ENCODE data around the gene PNPLA4.

PNPLA4 gene, protein sequence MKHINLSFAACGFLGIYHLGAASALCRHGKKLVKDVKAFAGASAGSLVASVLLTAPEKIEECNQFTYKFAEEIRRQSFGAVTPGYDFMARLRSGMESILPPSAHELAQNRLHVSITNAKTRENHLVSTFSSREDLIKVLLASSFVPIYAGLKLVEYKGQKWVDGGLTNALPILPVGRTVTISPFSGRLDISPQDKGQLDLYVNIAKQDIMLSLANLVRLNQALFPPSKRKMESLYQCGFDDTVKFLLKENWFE

DNA sequence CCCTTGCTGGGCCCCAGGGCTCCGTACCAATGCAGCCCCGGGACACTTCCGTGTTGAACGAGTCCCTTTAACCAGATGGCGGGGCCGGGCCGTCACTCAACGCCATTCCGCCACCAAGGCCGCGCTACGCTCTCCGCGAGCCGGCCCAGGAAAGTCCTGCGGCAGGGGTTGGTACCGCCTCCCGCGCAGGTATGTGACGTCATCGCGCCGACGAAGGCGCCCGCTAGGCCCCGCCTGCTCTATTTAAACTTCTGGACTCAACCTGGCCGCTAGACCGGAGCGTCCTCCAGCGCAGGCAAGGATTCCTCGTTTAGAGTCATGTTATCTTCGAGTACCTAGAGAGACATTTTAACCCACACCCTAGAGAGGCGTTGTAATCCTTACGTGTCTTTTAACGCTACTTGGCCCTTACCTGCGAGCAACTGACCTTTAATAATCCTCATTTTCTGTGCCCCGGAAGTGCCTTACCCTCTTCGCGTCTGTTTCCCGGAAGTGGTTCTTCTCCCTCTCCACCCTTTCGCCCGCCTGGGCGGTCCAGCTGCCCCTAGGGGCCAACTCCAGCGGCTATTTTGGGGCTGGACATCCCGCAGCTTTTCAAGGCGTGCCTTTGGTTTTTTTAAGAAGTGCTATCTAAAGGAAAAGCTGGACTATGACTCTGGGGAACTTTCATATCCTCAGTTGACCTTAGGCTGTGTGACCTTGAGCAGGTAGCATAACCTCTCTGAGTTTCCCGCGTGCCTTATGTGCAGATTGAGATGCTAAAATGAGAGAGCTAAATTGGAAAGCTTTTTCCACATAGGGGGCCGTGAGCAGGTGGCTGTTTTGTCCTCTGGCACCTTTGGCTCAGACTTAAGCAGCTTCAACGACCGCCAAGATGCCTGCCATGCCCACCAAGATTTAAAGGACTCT lies at the start of gene PNPLA4:
PNPLA4 (minus strand) TSS at position 155 of the 909 bp plus-strand sequence. CDS start 1,294 bp downstream, outside the sequence.
- peak; percentile 40 for DNase-seq (ENCODE audit: low spot score)

DNA sequence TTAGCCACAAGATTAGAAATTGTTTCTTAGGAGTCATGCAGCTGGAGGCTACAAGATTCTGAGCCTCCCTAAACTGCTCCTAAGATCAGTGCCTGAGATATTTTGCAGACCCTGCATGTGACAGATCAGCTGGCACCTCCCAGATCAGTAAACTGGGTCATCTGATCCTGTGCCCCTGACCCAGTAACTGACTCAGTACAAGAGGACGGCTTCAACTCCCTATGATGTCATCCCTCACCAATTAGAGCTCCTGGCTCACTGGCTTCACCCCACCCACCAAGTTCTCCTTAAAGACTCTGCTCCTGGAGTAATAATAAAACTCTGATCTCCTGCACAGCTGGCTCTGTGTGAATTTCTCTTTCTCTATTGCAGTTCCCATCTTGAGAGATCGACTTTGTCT lies 45.4 kb upstream of the PNPLA4 start:
- no peak for DNase-seq (ENCODE audit: low spot score)

DNA sequence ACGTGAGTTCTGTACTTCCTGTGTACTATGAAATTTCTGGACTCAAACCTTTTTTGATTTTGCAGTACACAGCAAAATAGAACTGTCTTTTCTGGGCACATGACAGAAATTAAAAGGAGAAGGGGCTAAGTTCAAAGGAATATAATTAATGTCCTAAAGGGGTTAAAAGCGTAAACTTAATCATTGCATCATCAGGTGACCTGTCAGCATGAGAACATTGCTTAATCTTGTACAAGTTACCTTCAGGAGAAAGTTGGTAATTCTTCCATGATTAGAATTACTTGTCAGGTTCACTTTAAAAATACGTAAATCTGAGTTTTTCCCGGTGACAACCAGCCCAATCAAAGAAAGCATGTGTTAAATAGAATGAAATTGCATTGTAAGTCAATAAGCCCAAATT lies 43.2 kb upstream of the PNPLA4 start:
- no peak for DNase-seq (ENCODE audit: low spot score)

DNA sequence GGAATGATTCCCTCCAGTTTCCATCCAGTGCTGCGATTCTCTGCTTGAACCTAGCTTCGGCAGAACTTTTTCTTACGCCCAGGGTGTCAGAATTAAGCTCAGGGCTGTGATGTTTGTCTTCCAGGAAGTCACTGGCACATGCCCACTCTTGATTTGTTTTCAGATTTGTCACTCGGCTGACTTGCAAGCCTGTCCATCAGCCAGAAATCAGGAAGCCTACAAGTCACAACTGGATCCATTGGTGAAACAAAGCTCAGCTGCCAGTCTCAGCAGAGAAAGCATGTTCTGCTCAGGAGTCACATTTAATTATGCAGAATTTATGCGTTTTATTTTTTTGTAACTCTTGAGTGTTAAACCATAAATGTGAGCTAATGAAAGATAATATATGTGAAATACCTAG lies 38.2 kb upstream of the PNPLA4 start:
- no peak for DNase-seq (ENCODE audit: low spot score)

DNA sequence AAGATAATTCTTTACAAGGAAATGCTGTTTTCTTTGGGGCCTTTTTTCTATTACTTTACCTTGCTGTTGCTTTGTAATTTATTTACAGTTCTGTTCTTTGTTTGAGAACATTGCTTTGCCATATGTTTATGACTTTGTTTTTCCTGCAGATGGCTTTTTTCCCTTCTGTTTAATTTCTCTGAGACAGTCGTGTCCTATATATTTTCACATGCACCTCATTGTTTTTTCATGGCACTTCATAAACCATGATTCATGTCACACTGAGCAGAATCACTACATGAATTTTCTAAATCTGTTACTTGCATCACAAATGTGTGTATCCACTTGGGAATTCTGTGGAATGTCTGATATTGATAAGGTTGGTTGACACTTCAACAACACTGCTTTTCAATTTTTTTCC lies 33.0 kb upstream of the PNPLA4 start:
- DNase-seq (ENCODE audit: low spot score) = no peak

DNA sequence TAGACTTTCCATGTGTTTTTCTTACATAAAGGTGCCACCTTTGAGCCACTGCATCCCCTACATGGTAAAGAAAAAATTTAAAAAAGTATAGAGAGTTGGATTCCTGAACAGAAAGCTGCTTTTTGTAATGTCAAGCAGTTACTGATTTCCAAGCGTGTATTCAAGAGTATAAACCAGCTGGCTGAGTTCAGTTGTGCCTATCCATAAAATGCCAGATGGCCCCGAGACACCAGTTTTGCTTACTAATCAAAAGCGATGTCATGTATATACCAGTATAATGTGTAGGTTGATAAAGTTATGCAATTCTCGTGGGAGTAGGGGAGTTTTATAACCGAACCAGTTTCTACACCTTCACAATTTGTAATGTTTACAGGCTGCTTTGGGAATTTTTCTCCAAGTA lies 26.2 kb upstream of the PNPLA4 start:
- no peak for DNase-seq (ENCODE audit: low spot score)

DNA sequence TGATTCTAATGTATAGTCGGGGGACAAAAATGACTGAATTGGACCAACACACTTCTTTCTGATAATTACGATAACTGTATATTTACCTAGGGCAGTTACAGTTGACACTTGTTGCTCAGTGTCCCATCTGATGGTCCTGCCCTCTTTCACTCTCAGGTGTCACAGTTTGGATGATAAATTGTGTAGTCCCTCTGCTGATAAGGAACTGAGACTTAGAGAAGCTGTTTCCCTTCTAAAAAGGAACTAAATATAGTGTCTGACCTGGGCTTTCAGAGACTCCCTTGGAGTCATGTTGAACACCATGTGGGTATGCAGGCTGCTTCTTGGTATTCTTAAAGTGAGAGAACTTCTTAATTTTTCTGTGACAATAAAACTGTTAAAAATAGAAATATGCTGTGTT lies 23.7 kb upstream of the PNPLA4 start:
- no peak for DNase-seq (ENCODE audit: low spot score)

DNA sequence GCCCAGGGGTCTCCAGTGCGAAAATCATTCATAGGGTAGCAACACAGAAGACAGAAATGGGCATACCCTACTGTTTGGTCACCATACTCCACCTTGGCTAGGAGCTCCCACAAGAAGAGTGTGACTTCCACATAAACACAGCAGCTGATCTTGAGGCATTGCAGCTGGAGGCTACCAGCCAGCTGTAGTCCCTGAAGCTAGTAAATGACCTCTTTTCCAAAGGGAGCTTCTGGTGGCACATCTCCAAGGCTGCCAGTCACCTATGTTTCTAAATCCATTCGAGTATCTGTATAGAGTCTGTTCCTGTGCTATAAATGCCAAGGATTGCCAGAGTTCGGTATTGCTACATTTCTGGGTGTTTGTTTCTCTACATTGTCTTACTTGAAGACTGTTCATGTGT lies 21.3 kb upstream of the PNPLA4 start:
- no peak for DNase-seq (ENCODE audit: low spot score)

DNA sequence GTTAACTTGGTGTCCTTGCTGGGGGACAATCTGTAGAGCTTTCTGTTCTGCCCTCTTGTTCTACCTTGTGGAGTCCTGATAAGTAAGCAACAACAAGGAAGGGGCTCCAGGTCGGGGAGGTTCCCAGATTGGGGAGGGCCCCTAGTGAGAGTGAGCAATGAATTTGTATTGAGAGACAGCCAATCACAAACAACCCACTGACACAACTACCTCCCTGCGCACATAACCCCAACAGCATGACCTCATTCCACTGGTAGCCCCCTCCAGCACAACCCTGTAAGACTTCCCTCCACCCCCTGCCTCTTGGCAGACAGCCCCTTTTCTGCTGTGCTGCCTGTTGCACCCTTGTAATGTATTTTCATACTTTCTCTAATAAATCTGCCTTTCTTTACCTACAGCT lies 19.7 kb upstream of the PNPLA4 start:
- no peak for DNase-seq (ENCODE audit: low spot score)

DNA sequence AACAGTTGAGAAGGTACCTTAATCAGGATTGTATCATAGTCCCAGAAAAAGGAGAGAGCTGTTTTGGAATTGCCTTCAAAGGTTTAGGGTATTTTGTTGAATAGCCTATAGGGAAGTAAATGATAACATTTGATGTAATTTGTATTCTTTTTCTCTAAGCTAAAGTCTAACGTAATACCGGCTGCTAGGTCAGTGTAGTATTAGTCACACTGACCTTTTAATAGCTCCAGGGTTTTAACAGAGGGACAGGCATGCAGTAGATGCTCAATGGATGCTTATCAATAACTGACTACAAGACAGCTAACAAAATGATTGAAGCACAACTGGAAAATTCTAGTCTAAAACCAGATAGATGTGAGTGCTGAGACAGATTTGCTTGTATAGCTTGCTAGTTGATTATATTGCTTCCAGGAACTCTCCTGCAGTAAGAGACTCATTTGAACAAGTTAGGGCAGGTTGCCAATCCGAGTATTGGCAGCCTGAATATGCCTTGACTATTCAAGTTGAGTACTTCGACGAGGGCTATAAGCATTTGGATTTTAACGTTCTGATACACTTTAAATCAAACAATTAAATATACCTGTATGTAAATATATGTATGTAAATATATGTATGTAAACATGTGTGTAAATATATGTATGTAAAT lies 16.5 kb upstream of the PNPLA4 start:
- no peak for DNase-seq (ENCODE audit: low spot score)

DNA sequence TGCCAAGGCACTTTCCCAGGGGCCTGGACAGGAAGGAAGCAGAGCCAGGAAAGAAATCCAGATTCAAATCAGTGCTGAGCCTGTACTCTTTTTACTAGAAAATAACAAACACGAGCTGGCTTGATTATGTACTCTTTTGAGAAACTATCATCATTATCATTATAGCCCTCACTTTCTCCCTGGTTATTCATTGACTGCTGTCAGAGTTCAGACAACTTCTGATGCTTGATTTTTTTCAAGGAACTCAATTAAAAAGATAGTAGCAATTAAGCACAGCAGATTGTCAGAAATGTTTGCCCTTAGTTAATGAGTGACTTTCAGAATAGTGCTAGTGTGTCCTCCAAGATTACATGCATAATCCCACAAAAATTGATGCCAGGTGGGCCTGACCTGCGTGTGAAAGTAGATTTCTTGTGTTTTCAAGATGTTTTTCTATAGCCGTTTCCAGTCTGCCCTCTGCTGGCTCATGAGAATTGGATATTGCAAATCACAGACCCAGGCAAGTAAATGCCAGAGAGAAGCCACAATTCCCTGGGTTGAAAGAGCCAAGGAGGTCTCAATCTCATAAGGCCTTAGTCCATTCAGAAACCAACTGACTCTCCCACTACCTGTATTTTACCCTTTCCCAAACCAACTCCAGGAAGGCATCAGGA lies 14.3 kb upstream of the PNPLA4 start:
- peak; percentile 17 for DNase-seq (ENCODE audit: low spot score)

DNA sequence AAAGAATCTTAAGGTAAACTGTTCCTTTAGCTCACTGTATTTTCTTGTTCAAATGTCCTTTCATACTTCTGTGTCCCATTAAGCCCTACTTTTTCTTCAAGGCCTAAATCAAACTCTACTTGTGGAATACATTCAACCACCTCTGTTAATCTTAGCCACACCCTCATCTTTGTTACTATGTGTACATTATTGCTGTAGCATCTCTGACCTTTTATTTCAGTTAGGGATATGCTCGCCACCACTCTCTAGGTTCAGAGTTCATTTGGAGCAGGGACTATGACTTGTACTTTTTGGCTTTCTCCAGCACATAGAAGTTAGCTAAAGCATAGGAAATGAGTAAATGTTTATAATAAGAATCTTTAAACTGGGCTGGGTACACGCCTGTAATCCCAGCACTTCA lies 6.8 kb upstream of the PNPLA4 start:
- DNase-seq (ENCODE audit: low spot score) = no peak

DNA sequence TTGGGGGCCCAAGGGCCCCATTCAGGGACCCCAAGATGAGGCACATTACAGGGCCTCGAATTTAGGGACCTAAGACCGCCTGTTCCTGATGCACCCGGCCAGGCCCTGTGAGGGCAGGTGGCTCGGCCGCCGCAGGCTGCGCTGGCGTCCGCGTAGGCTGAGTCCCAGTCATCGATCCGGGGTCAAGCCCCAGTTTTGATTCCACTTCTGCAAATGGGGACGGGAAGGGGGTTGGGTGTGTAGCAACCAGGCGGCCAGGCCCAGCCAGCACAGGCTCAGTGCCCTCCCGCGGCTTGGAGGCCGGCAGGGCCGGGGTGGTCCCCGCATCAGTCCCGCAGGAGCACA lies 327 bp downstream of the PNPLA4 start:
- DNase-seq (ENCODE audit: low spot score) = peak; percentile 2

DNA sequence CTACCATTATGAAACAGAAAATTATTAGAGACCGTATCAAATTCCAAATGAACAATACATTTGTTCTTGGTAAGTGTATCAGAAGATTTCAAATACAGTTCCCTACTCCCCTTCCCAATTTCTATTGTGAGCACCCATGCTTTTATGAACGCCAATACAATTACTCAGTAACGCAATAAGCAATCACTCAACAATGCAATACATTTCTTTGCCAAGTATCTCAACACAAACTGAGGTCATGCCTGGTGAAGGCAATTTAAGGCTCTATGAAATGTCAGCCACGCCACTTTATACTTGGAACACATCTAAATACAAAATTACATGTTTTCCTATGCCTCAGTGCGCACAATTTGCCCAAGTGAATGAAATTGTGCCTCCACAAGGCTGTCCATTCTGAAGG lies 712 bp downstream of the PNPLA4 start:
- no peak for DNase-seq (ENCODE audit: low spot score)

DNA sequence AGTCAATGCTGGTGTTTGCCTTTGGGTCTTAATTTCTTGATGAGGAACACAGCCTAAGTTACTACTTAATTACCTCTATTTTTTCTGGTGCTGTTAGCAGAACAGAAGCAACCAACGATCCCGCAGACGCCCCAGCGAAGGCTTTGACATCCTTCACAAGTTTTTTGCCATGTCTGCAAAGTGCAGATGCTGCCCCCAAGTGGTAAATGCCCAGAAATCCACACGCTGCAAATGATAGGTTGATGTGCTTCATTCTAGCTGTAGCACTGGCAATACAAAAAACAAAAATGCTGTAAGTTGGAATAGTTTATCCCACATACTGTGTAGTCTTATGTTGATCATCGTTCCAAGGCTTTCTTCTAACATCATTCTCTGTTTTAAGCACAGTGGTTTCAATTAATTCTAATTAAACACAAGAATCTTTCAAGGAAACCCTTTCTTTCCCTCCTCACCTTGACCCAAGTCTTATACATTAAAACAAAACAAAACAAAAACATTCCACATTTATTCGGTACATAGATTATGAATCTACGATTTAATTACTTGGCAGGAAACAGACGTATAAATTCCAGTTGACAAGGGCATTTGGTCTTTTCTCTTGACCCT lies 1.2 kb downstream of the PNPLA4 start:
- DNase-seq (ENCODE audit: low spot score) = peak; percentile 42

DNA sequence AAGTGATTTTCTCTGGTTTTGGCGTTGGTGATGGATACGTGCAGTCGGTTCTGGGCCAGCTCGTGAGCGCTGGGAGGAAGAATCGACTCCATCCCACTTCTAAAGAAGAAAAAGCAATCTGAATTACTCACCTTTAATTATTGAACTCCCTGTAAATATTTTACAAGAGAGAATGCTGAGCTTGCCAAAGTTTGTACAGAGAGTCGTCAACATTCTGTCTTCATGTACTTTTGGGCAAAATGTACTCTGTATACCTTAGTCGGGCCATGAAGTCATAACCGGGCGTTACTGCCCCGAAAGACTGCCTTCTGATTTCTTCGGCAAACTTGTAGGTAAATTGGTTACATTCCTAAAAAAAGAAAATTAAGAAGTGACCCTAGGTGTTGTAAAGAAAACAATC lies 5.5 kb downstream of the PNPLA4 start:
- no peak for DNase-seq (ENCODE audit: low spot score)

DNA sequence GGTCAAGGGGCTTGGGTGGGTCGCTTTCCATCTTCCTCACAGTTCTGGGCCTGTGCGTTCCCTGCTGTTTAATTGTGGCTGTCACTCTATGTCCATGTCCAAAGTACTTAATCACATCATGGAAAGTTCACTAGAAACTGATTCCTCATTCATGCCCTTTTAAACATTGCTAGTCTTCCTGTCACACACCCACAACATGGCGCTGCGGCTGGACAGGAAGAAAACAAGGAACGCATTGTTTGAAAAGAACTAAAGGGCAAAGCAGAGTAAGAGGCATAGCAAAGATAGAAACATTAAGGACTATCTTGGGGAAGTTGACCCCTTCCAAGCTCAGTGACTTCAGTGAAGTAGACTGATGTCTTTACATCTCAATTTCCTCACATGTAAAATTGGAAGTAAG lies 18.4 kb downstream of the PNPLA4 start:
- DNase-seq (ENCODE audit: low spot score) = no peak

DNA sequence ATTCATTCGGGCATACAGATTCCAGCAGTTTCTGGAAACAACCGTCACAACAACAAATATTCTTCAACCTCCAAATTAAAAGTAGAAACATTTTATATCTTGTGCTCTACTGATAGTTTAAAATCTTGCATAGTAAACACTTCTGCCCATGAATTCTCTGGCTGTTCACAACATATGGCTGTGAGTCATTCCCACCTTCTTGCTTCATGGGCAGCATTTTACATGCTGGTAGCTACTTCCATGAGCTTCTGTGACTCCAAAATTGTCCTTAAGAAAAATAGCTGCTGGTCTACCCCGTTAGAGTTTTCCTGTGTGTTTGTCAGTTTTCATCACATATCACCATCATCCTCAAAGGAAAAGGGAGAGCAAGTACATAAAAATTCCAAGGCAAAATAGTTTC lies 22.7 kb downstream of the PNPLA4 start:
- no peak for DNase-seq (ENCODE audit: low spot score)

DNA sequence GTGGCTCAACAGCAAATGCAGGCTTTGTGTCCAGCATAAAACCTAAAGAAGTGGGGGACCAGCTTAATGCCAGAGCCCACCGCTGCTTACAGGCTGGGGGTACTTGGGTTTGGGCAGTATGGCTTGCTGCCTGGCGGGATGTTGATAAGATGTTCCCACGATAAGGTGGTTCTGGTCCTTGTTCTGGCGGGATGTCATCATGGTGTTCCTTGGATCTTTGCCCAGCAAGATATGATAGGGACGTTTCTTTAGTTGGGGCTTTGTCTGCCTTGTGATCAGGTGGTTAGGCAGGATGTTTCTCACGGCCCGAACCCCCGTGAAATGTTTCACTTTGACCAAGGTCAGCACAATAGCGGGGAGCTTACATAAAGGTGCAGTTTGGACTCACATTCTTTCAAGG lies 35.3 kb downstream of the PNPLA4 start:
- DNase-seq (ENCODE audit: low spot score) = no peak

DNA sequence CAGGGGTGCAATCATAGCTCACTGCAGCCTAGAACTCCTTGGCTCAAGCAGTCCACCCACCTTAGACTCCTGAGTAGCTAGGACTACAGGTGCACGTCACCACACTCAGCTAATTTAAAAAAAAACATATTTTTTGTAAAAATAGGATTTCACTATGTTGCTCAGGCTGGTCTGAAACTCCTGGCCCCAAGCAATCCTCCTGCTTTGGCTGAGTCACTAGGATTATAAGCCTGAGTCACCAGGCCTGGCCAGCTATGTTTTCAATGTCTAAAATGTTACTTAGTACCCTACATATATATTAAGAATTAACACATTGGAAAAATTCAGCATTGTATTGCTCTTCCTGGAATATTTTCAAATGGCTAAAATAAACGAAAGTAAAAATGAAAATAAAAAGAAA lies 37.5 kb downstream of the PNPLA4 start:
- DNase-seq (ENCODE audit: low spot score) = peak; percentile 1

DNA sequence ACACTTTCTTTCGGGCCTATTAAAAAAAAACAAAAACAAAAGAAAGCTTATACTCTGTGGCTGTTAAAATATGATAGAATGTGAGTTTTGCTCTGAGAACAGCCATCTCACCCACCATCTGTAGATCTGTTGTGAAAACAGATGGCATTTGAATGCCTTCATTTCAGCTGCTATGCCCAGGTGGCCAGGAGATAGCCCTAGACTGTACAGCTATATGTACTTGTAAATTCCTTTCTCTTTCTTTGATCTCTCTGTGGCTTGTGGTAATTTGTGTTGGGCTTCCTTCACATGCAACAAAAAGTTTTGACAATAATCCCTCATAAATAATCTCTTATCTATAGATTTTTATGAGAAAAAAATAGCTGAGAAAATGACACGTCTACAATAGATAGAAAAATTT lies 38.1 kb downstream of the PNPLA4 start:
- DNase-seq (ENCODE audit: low spot score) = no peak

DNA sequence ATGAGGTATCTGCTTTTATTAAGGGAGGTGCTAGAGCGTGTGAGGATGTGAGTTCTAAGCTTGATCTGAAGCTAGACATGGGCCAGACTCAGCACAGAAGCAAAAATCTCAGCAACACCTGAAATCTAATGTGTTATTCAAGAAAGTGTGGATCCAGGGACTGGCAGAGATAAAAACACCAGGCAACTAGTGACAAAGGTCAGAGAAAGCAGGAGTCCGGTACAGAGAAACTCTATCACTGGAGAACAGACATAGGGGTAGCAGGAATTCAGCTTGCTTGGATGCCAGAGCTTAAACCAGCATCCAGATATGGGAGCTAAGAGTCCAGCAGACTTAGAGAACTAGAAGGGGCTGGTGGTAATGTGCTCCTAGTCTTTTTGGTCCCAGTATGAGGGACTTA lies 50.3 kb downstream of the PNPLA4 start:
- no peak for DNase-seq (ENCODE audit: low spot score)

Data from kidney capillary endothelial cell (primary cell).